HEK293 (cell line): ENCODE results near the gene SIRT4.

Source experiments
- CTCF ChIA-PET: fragments of 350-600 bp; formaldehyde crosslinking; extraction: SDS; loops from one replicate; lab custom pipeline; 2021; ENCODE audit warnings: antibody characterized with exemption; lab: Yijun Ruan, JAX
- POLR2A ChIA-PET: fragments of 300-600 bp; formaldehyde crosslinking; extraction: SDS; loops from one replicate; lab custom pipeline; 2020; ENCODE audit warnings: antibody characterized with exemption, inconsistent platforms; lab: Yijun Ruan, JAX
- H3K27ac ChIP-seq: fragments of 200-500 bp; sonication (Bioruptor generic); 2 replicates; pipeline ENCODE4 v1.5.1; 2014; ENCODE audit warnings: low read depth, low read length, control low read depth, inconsistent platforms; ENCODE audit errors: extremely low read depth
- H3K36me3 ChIP-seq, 2 experiments: fragments of 200-500 bp in 1 of 2; sonication (Bioruptor generic) in 1 of 2; 1 replicate in 1 of 2; 2 replicates in 1 of 2; pipeline ENCODE4 v1.5.1; 2014 to 2017; ENCODE audit warnings: inconsistent platforms in 2 of 2, low read length in 2 of 2; ENCODE audit not compliant: control insufficient read depth in 2 of 2, insufficient read depth in 1 of 2
- H3K4me1 ChIP-seq: fragments of 200-500 bp; sonication (Bioruptor generic); 2 replicates; pipeline ENCODE4 v1.5.1; 2014; ENCODE audit warnings: mild to moderate bottlenecking, low read length, inconsistent platforms; ENCODE audit not compliant: control insufficient read depth, insufficient read depth
- H3K4me3 ChIP-seq: 2 replicates; pipeline ENCODE4 v1.5.1; 2011; ENCODE audit warnings: low read depth, mild to moderate bottlenecking, control low read depth, low read length, moderate library complexity
- H3K9me3 ChIP-seq: fragments of 200-500 bp; sonication (Bioruptor generic); 2 replicates; pipeline ENCODE4 v1.5.1; 2014; ENCODE audit warnings: low read depth, low read length, inconsistent platforms; ENCODE audit not compliant: control insufficient read depth, insufficient read depth
- OSR2 ChIP-seq: fragments of 450-650 bp; formaldehyde crosslinking; IDR thresholded peaks from 2 replicates; pipeline ENCODE4 v1.5.1; 2016; ENCODE audit warnings: missing biosample characterization, missing genetic modification characterization
- SCRT2 ChIP-seq: fragments of 450-650 bp; formaldehyde crosslinking; IDR thresholded peaks from 2 replicates; pipeline ENCODE4 v1.5.1; 2016; ENCODE audit warnings: missing biosample characterization, missing genetic modification characterization
- ZFP69B ChIP-seq: fragments of 450-650 bp; formaldehyde crosslinking; IDR thresholded peaks from 2 replicates; pipeline ENCODE4 v1.5.1; 2016; ENCODE audit warnings: missing biosample characterization, missing genetic modification characterization
- ZNF112 ChIP-seq: fragments of 450-650 bp; formaldehyde crosslinking; IDR thresholded peaks from 2 replicates; pipeline ENCODE4 v1.5.0; 2017; ENCODE audit warnings: missing biosample characterization, missing genetic modification characterization
- ZNF133 ChIP-seq: fragments of 450-650 bp; formaldehyde crosslinking; IDR thresholded peaks from 2 replicates; pipeline ENCODE4 v1.5.1; 2016; ENCODE audit warnings: missing biosample characterization, missing genetic modification characterization
- ZNF2 ChIP-seq: fragments of 450-650 bp; formaldehyde crosslinking; IDR thresholded peaks from 2 replicates; pipeline ENCODE4 v1.5.1; 2016; ENCODE audit warnings: missing biosample characterization, missing genetic modification characterization
- ZNF211 ChIP-seq: fragments of 450-650 bp; formaldehyde crosslinking; IDR thresholded peaks from 2 replicates; pipeline ENCODE4 v1.5.1; 2016; ENCODE audit warnings: low read depth, missing biosample characterization, missing genetic modification characterization
- ZNF214 ChIP-seq: fragments of 450-650 bp; formaldehyde crosslinking; IDR thresholded peaks from 2 replicates; pipeline ENCODE4 v1.5.1; 2017; ENCODE audit warnings: missing biosample characterization, mild to moderate bottlenecking, missing genetic modification characterization, borderline replicate concordance
- ZNF24 ChIP-seq: fragments of 450-650 bp; formaldehyde crosslinking; IDR thresholded peaks from 2 replicates; pipeline ENCODE4 v1.5.1; 2016; ENCODE audit warnings: missing biosample characterization, missing genetic modification characterization
- ZNF274 ChIP-seq, 2 experiments: fragments of 200-500 bp in 1 of 2; fragments of 450-650 bp in 1 of 2; sonication (Bioruptor generic) in 1 of 2; formaldehyde crosslinking in 1 of 2; IDR thresholded peaks; 2 replicates each; pipeline versions ENCODE4 v1.5.1 to v1.6.1; 2014 to 2016; ENCODE audit warnings: borderline replicate concordance in 1 of 2, inconsistent platforms in 1 of 2, low read length in 1 of 2, missing biosample characterization in 1 of 2, missing genetic modification characterization in 1 of 2
- ZNF341 ChIP-seq: fragments of 450-650 bp; formaldehyde crosslinking; IDR thresholded peaks from 2 replicates; pipeline ENCODE4; 2016; ENCODE audit warnings: low read depth, missing biosample characterization, missing genetic modification characterization
- ZNF354C ChIP-seq: fragments of 450-650 bp; formaldehyde crosslinking; IDR thresholded peaks from 2 replicates; pipeline ENCODE4 v1.5.1; 2016; ENCODE audit warnings: missing biosample characterization, missing genetic modification characterization, low read depth, borderline replicate concordance
- ZNF433 ChIP-seq: fragments of 450-650 bp; formaldehyde crosslinking; IDR thresholded peaks from 2 replicates; pipeline ENCODE4 v1.5.1; 2016; ENCODE audit warnings: missing biosample characterization, missing genetic modification characterization, low read depth
- ZNF514 ChIP-seq: fragments of 450-650 bp; formaldehyde crosslinking; IDR thresholded peaks from 2 replicates; pipeline ENCODE4 v1.5.1; 2016; ENCODE audit warnings: missing biosample characterization, missing genetic modification characterization
- ZNF596 ChIP-seq: fragments of 450-650 bp; IDR thresholded peaks from 2 replicates; pipeline ENCODE4 v1.5.0; 2018; ENCODE audit warnings: missing biosample characterization, mild to moderate bottlenecking, missing genetic modification characterization, moderate library complexity
- ZNF830 ChIP-seq: fragments of 450-650 bp; IDR thresholded peaks from 2 replicates; pipeline ENCODE4 v1.5.0; 2018; ENCODE audit warnings: missing biosample characterization, missing genetic modification characterization, low read depth, mild to moderate bottlenecking, moderate library complexity
- TF ChIP-seq, protein P1 (sequence below): fragments of 450-650 bp; formaldehyde crosslinking; IDR thresholded peaks from 2 replicates; pipeline ENCODE4 v1.5.1; 2016; ENCODE audit warnings: missing biosample characterization, missing genetic modification characterization
- TF ChIP-seq, protein P2 (sequence below): fragments of 450-650 bp; formaldehyde crosslinking; IDR thresholded peaks from 2 replicates; pipeline ENCODE4 v1.5.1; 2016; ENCODE audit warnings: missing biosample characterization, missing genetic modification characterization

The SIRT4 gene

DNA sequence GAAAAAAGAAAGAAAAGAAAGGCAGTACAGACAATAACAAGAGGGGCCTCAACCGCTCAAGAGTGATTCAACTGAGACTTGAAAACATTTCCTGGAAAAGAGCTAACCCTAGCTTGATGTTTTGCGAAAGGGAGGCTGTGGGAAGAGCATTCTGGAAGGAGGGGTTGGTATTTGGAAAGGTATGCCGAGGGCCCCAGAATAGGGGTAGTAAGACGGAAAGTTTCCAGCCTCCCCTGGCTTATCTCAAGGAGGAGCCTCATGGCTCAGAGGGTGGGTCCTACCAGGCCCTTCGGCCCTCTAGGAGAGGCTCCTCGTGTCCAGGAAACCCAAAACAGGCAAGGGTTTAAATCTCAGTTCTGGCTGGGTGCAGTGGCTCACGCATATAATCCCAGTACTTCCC lies 18.8 kb upstream of the SIRT4 start:
- Histone ChIP-seq H3K9me3 (no peaks in the 10 kb centered on the region), H3K27ac (no peak overlapping the region), H3K4me1 (no peaks in the 10 kb centered on the region), H3K4me3 (no peak overlapping the region), H3K36me3 (no peaks in the 10 kb centered on the region)
- ChIA-PET CTCF (interaction anchor here (0.6 to 2.3 kb wide), 5 partner anchors 13 to 160 kb away, joined by 4 to 9 read pairs (median 4); partner anchors contain the start of gene PXN), POLR2A (interaction anchor here (0.5 to 1.9 kb wide), 7 partner anchors 8 to 219 kb away, joined by 3 to 12 read pairs (median 5); partner anchors contain the start of genes RNU4-2 and RPLP0)
- TF ChIP-seq ZNF341 (tag by site-specific recombination), result peak; percentile 65
- TF ChIP-seq ZNF830 (tag by site-specific recombination), result no peak
- TF ChIP-seq, protein P1, sequence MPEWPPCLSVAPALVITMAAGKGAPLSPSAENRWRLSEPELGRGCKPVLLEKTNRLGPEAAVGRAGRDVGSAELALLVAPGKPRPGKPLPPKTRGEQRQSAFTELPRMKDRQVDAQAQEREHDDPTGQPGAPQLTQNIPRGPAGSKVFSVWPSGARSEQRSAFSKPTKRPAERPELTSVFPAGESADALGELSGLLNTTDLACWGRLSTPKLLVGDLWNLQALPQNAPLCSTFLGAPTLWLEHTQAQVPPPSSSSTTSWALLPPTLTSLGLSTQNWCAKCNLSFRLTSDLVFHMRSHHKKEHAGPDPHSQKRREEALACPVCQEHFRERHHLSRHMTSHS, result no peak

DNA sequence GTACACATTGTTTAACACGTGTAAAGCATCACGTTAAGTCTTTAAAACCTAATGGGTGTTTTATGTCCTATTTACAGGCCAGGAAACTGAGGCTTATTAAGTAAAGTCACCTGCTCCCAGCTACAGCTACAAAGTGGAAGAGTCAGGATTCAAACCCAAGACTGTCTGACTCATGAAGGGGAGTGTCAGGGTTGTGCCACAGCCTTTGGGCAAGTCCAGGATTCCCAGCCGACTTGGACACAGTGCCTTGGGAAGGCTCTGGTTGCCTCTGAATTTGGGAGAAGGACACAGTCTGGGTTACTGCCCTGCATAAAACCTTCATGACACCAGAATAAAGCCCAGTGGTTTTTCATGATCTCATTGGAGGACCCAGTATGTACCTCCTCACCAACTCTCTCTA lies 17.7 kb upstream of the SIRT4 start:
- Histone ChIP-seq H3K9me3 (no peaks in the 10 kb centered on the region), H3K27ac (no peak overlapping the region), H3K4me3 (no peak overlapping the region), H3K36me3 (no peaks in the 10 kb centered on the region), H3K4me1 (no peaks in the 10 kb centered on the region)
- TF ChIP-seq, protein P1, result no peak
- no peak for TF ChIP-seq SCRT2
- TF ChIP-seq ZNF274 (IDR thresholded peaks at IDR 0.05; ENCODE audit: low read length), result no peak
- no peak for TF ChIP-seq ZNF274 (tag by site-specific recombination; IDR thresholded peaks at IDR 0.05; ENCODE audit: borderline replicate concordance)
- TF ChIP-seq ZNF24 (tag by site-specific recombination), result no peak
- TF ChIP-seq ZNF514, result no peak
- ChIA-PET POLR2A (interaction anchor here (0.7 kb wide), 1 partner anchor 165 kb away, joined by 3 read pairs; no protein-coding TSS in a partner anchor), CTCF (interaction anchor here (0.6 to 2.3 kb wide), 4 partner anchors 16 to 56 kb away, joined by 3 to 9 read pairs (median 4); no protein-coding TSS in a partner anchor)

DNA sequence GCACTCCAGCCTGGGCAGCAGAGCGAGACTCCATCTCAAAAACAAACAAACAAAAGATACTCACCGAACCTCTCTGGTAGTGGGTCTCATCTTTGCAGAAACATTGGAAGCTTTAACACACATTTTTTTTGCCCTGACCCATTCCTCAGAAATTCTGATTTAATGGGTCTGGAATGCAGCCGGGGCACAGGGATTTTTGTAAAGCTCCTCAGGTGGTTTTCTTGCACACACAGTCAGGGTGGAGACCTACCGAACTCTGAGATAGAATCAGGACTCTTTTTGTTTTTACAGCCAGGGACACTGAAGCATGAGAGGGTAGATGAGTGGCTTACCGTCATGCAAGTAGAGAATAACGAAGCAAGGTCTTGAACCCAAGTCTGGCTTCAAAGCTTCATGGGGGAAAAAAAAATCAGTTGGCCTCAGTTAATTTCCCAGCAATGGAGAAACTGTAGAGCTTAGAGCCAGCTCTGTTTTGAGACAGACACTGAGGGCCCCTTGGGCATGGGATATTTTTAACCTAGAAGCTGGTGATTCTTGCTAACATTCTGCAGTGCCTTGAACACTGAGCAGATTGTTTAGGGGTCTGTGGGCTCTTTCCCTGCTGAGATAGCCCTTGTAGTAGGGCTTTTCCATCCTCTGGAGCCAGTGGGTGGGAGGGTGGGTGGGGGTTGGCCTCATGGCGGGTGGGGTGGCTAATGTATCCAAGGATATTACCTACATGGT lies 15.2 kb upstream of the SIRT4 start:
- CTCF ChIA-PET, result interaction anchor here (0.6 to 2.5 kb wide), 5 partner anchors 21 to 183 kb away, joined by 3 to 21 read pairs (median 3); partner anchors contain the start of gene PXN
- H3K36me3 ChIP-seq, result no peaks in the 10 kb centered on the region
- H3K4me3 ChIP-seq, result no peak overlapping the region
- no peak overlapping the region for H3K27ac ChIP-seq
- POLR2A ChIA-PET, result interaction anchor here (0.7 to 1.7 kb wide), 4 partner anchors 21 to 210 kb away, joined by 3 to 16 read pairs (median 4); partner anchors contain the start of genes PXN and RPLP0
- TF ChIP-seq SCRT2 (peak; percentile 53; the same call in 1 of the 2 replicates), ZNF2 (tag by site-specific recombination) (no peak)
- TF ChIP-seq, all 188 proteins: peak for 1
- no peaks in the 10 kb centered on the region for H3K4me1 ChIP-seq
- H3K9me3 ChIP-seq, result no peaks in the 10 kb centered on the region

DNA sequence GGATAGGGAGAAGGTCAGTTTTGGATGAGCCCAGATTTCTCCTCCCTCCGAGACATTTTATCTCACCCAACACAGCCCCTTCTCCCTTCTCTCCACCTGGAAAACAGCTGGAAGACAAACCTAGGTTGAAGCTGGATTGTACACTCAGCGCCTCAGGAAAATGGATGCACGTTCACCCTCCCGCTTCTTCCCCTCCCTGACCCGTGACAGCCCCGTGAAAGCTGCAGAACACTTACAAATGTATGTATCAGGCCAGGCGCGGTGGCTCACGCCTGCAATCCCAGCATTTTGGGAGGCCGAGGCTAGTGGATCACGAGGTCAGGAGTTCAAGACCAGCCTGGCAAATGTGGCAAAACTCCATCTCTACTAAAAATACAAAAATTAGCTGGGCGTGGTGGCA lies 14.6 kb upstream of the SIRT4 start:
- Histone ChIP-seq H3K27ac (no peak overlapping the region), H3K4me1 (no peaks in the 10 kb centered on the region), H3K9me3 (no peaks in the 10 kb centered on the region), H3K36me3 (no peaks in the 10 kb centered on the region), H3K4me3 (no peak overlapping the region)
- CTCF ChIA-PET, result interaction anchor here (0.7 to 2.5 kb wide), 4 partner anchors 9 to 88 kb away, joined by 3 to 21 read pairs (median 8); partner anchors contain the start of gene PXN
- TF ChIP-seq, protein P2, sequence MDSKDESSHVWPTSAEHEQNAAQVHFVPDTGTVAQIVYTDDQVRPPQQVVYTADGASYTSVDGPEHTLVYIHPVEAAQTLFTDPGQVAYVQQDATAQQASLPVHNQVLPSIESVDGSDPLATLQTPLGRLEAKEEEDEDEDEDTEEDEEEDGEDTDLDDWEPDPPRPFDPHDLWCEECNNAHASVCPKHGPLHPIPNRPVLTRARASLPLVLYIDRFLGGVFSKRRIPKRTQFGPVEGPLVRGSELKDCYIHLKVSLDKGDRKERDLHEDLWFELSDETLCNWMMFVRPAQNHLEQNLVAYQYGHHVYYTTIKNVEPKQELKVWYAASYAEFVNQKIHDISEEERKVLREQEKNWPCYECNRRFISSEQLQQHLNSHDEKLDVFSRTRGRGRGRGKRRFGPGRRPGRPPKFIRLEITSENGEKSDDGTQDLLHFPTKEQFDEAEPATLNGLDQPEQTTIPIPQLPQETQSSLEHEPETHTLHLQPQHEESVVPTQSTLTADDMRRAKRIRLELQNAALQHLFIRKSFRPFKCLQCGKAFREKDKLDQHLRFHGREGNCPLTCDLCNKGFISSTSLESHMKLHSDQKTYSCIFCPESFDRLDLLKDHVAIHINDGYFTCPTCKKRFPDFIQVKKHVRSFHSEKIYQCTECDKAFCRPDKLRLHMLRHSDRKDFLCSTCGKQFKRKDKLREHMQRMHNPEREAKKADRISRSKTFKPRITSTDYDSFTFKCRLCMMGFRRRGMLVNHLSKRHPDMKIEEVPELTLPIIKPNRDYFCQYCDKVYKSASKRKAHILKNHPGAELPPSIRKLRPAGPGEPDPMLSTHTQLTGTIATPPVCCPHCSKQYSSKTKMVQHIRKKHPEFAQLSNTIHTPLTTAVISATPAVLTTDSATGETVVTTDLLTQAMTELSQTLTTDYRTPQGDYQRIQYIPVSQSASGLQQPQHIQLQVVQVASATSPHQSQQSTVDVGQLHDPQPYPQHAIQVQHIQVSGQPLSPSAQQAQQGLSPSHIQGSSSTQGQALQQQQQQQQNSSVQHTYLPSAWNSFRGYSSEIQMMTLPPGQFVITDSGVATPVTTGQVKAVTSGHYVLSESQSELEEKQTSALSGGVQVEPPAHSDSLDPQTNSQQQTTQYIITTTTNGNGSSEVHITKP (tag by site-specific recombination), result no peak
- TF ChIP-seq ZNF133 (no peak), ZFP69B (no peak), OSR2 (no peak), ZNF112 (tag by site-specific recombination) (no peak), ZNF596 (tag by site-specific recombination) (no peak), ZNF214 (tag by site-specific recombination) (no peak), ZNF354C (tag by site-specific recombination) (no peak), ZNF433 (tag by site-specific recombination) (no peak), ZNF211 (tag by site-specific recombination) (no peak)
- POLR2A ChIA-PET, result interaction anchor here (1.0 to 1.7 kb wide), 3 partner anchors 22 to 87 kb away, joined by 3 to 16 read pairs (median 6); partner anchors contain the start of genes PXN and RPLP0
